HEK293 (cell line): Measurements from ENCODE around the gene KLF16.

ENCODE experiments used
- BCL11A ChIP-seq: fragments of 450-650 bp; formaldehyde crosslinking; IDR thresholded peaks from 2 replicates; pipeline ENCODE4 v1.5.1; 2016; ENCODE audit warnings: low read depth, missing biosample characterization, missing genetic modification characterization
- MEIS1 ChIP-seq: sonication (generic); formaldehyde crosslinking; IDR thresholded peaks from 2 replicates; pipeline ENCODE4 v1.8.1; 2022; ENCODE audit warnings: missing genetic modification reagents, mild to moderate bottlenecking, borderline replicate concordance
- ZBTB1 ChIP-seq: fragments of 450-650 bp; formaldehyde crosslinking; IDR thresholded peaks from 2 replicates; pipeline ENCODE4 v1.5.1; 2016; ENCODE audit warnings: missing biosample characterization, missing genetic modification characterization
- ZFP69B ChIP-seq: fragments of 450-650 bp; formaldehyde crosslinking; IDR thresholded peaks from 2 replicates; pipeline ENCODE4 v1.5.1; 2016; ENCODE audit warnings: missing biosample characterization, missing genetic modification characterization
- ZNF211 ChIP-seq: fragments of 450-650 bp; formaldehyde crosslinking; IDR thresholded peaks from 2 replicates; pipeline ENCODE4 v1.5.1; 2016; ENCODE audit warnings: low read depth, missing biosample characterization, missing genetic modification characterization
- ZNF221 ChIP-seq: fragments of 450-650 bp; formaldehyde crosslinking; IDR thresholded peaks from 2 replicates; pipeline ENCODE4 v1.5.1; 2017; ENCODE audit warnings: missing biosample characterization, missing genetic modification characterization, borderline replicate concordance
- ZNF302 ChIP-seq: fragments of 450-650 bp; formaldehyde crosslinking; IDR thresholded peaks from 2 replicates; pipeline ENCODE4 v1.5.1; 2016; ENCODE audit warnings: missing biosample characterization, missing genetic modification characterization, low read depth
- ZNF311 ChIP-seq: fragments of 450-650 bp; formaldehyde crosslinking; IDR thresholded peaks from 2 replicates; pipeline ENCODE4 v1.5.1; 2017; ENCODE audit warnings: missing biosample characterization, missing genetic modification characterization, borderline replicate concordance
- ZNF335 ChIP-seq: fragments of 450-650 bp; formaldehyde crosslinking; conservative IDR thresholded peaks from 2 replicates; pipeline ENCODE4 v1.5.1; 2016; ENCODE audit warnings: missing biosample characterization, missing genetic modification characterization
- ZNF341 ChIP-seq: fragments of 450-650 bp; formaldehyde crosslinking; IDR thresholded peaks from 2 replicates; pipeline ENCODE4; 2016; ENCODE audit warnings: low read depth, missing biosample characterization, missing genetic modification characterization
- ZNF366 ChIP-seq: fragments of 450-650 bp; formaldehyde crosslinking; conservative IDR thresholded peaks from 2 replicates; pipeline ENCODE4 v1.5.1; 2016; ENCODE audit warnings: missing biosample characterization, missing genetic modification characterization
- ZNF426 ChIP-seq: fragments of 450-650 bp; formaldehyde crosslinking; IDR thresholded peaks from 2 replicates; pipeline ENCODE4 v1.5.1; 2017; ENCODE audit warnings: missing biosample characterization, missing genetic modification characterization, mild to moderate bottlenecking, inconsistent platforms, moderate library complexity
- ZNF530 ChIP-seq: fragments of 450-650 bp; formaldehyde crosslinking; IDR thresholded peaks from 2 replicates; pipeline ENCODE4 v1.5.1; 2016; ENCODE audit warnings: low read depth, missing biosample characterization, missing genetic modification characterization
- ZNF629 ChIP-seq: fragments of 450-650 bp; formaldehyde crosslinking; IDR thresholded peaks from 2 replicates; pipeline ENCODE4 v1.5.1; 2017; ENCODE audit warnings: missing biosample characterization, missing genetic modification characterization
- ZNF677 ChIP-seq: fragments of 450-650 bp; IDR thresholded peaks from 2 replicates; pipeline ENCODE4 v1.5.0; 2018; ENCODE audit warnings: missing biosample characterization, mild to moderate bottlenecking, missing genetic modification characterization, moderate library complexity
- ZNF747 ChIP-seq: fragments of 450-650 bp; formaldehyde crosslinking; IDR thresholded peaks from 2 replicates; pipeline ENCODE4 v1.5.1; 2016; ENCODE audit warnings: missing biosample characterization, missing genetic modification characterization
- ZNF776 ChIP-seq: fragments of 450-650 bp; formaldehyde crosslinking; IDR thresholded peaks from 2 replicates; pipeline ENCODE4 v1.5.0; 2017; ENCODE audit warnings: missing biosample characterization, missing genetic modification characterization, borderline replicate concordance
- ZNF830 ChIP-seq: fragments of 450-650 bp; IDR thresholded peaks from 2 replicates; pipeline ENCODE4 v1.5.0; 2018; ENCODE audit warnings: missing biosample characterization, missing genetic modification characterization, low read depth, mild to moderate bottlenecking, moderate library complexity
- TF ChIP-seq, protein P1 (sequence below): fragments of 450-650 bp; formaldehyde crosslinking; IDR thresholded peaks from 2 replicates; pipeline ENCODE4 v1.5.1; 2017; ENCODE audit warnings: missing biosample characterization, missing genetic modification characterization
- TF ChIP-seq, protein P2 (sequence below): fragments of 450-650 bp; formaldehyde crosslinking; IDR thresholded peaks from 2 replicates; pipeline ENCODE4 v1.5.1; 2017; ENCODE audit warnings: missing biosample characterization, missing genetic modification characterization
- TF ChIP-seq, protein P3 (sequence below): fragments of 450-650 bp; formaldehyde crosslinking; IDR thresholded peaks from 2 replicates; pipeline ENCODE4 v1.5.1; 2016; ENCODE audit warnings: missing biosample characterization, missing genetic modification characterization, borderline replicate concordance
- TF ChIP-seq, protein P4 (sequence below): fragments of 450-650 bp; formaldehyde crosslinking; IDR thresholded peaks from 2 replicates; pipeline ENCODE4 v1.5.1; 2016; ENCODE audit warnings: missing biosample characterization, missing genetic modification characterization
- TF ChIP-seq, protein P5 (sequence below): fragments of 450-650 bp; formaldehyde crosslinking; IDR thresholded peaks from 2 replicates; pipeline ENCODE4 v1.5.1; 2016; ENCODE audit warnings: missing biosample characterization, missing genetic modification characterization
- TF ChIP-seq, protein P6 (sequence below): sonication (generic); formaldehyde crosslinking; IDR thresholded peaks from 2 replicates; pipeline ENCODE4 v1.8.1; 2022; ENCODE audit warnings: mild to moderate bottlenecking, moderate library complexity, missing genetic modification reagents
- TF ChIP-seq, protein P7 (sequence below): fragments of 450-650 bp; formaldehyde crosslinking; conservative IDR thresholded peaks from 2 replicates; pipeline ENCODE4 v1.5.1; 2016; ENCODE audit warnings: low read depth, missing biosample characterization, missing genetic modification characterization

The KLF16 gene

DNA sequence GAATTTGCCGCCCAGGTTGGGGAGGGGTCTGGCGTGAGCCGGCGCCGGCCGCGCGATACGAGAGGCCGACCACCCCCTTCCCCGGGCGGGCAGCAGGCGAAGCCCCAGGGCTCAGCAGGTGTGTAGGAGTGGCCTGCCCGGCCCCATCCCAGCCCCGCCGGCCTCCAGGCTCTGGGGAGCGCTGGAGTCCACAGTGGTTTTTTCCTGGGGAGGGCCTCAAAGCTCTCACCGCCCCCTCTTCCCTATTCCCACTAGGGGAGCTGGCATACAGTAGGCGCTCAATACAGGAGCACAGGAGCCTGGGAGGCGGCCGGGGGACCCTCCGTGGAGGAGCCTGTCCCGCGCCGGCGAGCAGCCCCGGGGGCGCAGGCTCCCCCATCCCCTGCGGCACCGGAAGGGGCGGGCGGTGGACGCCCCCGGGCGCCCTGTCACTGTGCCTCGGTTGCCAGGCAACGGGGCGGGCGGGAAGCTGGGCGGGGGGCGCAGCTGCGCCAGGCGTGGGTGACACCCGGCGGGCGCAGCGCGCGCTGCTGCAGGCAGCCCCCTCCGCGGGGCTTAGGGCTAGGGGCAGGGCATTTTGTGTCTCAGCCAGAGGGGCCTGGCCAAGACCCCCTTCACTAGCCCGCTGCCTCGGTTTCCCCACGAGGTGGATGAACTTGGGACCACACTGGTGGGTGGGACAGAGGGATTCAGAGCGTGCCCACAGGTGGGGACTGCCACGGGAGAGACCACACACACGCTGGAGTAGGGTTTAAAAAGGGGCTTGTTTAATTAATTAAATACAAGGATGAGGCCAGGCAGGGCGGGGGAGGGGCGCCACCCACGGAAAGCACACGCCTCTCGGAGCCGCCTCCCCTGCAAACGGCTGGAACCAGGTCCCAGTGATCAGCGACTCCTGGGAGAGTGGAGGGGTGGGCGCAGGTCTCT is 11.5 kb downstream of the KLF16 start (continued):
- TF ChIP-seq ZNF530, result no peak
- no peak for TF ChIP-seq ZFP69B (tag by site-specific recombination)
- TF ChIP-seq ZBTB1 (tag by site-specific recombination), result no peak
- TF ChIP-seq, protein P1, sequence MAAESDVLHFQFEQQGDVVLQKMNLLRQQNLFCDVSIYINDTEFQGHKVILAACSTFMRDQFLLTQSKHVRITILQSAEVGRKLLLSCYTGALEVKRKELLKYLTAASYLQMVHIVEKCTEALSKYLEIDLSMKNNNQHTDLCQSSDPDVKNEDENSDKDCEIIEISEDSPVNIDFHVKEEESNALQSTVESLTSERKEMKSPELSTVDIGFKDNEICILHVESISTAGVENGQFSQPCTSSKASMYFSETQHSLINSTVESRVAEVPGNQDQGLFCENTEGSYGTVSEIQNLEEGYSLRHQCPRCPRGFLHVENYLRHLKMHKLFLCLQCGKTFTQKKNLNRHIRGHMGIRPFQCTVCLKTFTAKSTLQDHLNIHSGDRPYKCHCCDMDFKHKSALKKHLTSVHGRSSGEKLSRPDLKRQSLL (tag by site-specific recombination), result no peak
- TF ChIP-seq, protein P2, sequence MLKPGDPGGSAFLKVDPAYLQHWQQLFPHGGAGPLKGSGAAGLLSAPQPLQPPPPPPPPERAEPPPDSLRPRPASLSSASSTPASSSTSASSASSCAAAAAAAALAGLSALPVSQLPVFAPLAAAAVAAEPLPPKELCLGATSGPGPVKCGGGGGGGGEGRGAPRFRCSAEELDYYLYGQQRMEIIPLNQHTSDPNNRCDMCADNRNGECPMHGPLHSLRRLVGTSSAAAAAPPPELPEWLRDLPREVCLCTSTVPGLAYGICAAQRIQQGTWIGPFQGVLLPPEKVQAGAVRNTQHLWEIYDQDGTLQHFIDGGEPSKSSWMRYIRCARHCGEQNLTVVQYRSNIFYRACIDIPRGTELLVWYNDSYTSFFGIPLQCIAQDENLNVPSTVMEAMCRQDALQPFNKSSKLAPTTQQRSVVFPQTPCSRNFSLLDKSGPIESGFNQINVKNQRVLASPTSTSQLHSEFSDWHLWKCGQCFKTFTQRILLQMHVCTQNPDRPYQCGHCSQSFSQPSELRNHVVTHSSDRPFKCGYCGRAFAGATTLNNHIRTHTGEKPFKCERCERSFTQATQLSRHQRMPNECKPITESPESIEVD, result no peak
- TF ChIP-seq, protein P3, sequence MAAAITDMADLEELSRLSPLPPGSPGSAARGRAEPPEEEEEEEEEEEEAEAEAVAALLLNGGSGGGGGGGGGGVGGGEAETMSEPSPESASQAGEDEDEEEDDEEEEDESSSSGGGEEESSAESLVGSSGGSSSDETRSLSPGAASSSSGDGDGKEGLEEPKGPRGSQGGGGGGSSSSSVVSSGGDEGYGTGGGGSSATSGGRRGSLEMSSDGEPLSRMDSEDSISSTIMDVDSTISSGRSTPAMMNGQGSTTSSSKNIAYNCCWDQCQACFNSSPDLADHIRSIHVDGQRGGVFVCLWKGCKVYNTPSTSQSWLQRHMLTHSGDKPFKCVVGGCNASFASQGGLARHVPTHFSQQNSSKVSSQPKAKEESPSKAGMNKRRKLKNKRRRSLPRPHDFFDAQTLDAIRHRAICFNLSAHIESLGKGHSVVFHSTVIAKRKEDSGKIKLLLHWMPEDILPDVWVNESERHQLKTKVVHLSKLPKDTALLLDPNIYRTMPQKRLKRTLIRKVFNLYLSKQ (tag by site-specific recombination), result no peak
- no peak for TF ChIP-seq ZNF311 (tag by site-specific recombination)
- TF ChIP-seq, protein P4, sequence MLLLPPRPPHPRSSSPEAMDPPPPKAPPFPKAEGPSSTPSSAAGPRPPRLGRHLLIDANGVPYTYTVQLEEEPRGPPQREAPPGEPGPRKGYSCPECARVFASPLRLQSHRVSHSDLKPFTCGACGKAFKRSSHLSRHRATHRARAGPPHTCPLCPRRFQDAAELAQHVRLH (tag by site-specific recombination), result no peak
- no peak for TF ChIP-seq ZNF677 (tag by site-specific recombination)
- no peak for TF ChIP-seq ZNF830 (tag by site-specific recombination)
- no peak for TF ChIP-seq MEIS1
- TF ChIP-seq ZNF221 (tag by site-specific recombination), result no peak
- TF ChIP-seq ZNF341 (tag by site-specific recombination), result no peak
- no peak for TF ChIP-seq ZNF366
- no peak for TF ChIP-seq ZNF211 (tag by site-specific recombination)
- TF ChIP-seq ZNF776 (tag by site-specific recombination), result no peak
- no peak for TF ChIP-seq ZNF335 (tag by site-specific recombination)
- TF ChIP-seq, protein P5, sequence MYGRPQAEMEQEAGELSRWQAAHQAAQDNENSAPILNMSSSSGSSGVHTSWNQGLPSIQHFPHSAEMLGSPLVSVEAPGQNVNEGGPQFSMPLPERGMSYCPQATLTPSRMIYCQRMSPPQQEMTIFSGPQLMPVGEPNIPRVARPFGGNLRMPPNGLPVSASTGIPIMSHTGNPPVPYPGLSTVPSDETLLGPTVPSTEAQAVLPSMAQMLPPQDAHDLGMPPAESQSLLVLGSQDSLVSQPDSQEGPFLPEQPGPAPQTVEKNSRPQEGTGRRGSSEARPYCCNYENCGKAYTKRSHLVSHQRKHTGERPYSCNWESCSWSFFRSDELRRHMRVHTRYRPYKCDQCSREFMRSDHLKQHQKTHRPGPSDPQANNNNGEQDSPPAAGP (tag by site-specific recombination), result no peak
- no peak for TF ChIP-seq ZNF629 (tag by site-specific recombination)
- TF ChIP-seq, protein P6, sequence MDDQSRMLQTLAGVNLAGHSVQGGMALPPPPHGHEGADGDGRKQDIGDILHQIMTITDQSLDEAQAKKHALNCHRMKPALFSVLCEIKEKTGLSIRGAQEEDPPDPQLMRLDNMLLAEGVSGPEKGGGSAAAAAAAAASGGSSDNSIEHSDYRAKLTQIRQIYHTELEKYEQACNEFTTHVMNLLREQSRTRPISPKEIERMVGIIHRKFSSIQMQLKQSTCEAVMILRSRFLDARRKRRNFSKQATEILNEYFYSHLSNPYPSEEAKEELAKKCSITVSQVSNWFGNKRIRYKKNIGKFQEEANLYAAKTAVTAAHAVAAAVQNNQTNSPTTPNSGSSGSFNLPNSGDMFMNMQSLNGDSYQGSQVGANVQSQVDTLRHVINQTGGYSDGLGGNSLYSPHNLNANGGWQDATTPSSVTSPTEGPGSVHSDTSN (CRISPR knock-in tag), result no peak
- TF ChIP-seq ZNF747 (tag by site-specific recombination), result no peak
- TF ChIP-seq ZNF302 (tag by site-specific recombination), result no peak
- no peak for TF ChIP-seq BCL11A (tag by site-specific recombination)
- no peak for TF ChIP-seq ZNF426
- TF ChIP-seq, protein P7, sequence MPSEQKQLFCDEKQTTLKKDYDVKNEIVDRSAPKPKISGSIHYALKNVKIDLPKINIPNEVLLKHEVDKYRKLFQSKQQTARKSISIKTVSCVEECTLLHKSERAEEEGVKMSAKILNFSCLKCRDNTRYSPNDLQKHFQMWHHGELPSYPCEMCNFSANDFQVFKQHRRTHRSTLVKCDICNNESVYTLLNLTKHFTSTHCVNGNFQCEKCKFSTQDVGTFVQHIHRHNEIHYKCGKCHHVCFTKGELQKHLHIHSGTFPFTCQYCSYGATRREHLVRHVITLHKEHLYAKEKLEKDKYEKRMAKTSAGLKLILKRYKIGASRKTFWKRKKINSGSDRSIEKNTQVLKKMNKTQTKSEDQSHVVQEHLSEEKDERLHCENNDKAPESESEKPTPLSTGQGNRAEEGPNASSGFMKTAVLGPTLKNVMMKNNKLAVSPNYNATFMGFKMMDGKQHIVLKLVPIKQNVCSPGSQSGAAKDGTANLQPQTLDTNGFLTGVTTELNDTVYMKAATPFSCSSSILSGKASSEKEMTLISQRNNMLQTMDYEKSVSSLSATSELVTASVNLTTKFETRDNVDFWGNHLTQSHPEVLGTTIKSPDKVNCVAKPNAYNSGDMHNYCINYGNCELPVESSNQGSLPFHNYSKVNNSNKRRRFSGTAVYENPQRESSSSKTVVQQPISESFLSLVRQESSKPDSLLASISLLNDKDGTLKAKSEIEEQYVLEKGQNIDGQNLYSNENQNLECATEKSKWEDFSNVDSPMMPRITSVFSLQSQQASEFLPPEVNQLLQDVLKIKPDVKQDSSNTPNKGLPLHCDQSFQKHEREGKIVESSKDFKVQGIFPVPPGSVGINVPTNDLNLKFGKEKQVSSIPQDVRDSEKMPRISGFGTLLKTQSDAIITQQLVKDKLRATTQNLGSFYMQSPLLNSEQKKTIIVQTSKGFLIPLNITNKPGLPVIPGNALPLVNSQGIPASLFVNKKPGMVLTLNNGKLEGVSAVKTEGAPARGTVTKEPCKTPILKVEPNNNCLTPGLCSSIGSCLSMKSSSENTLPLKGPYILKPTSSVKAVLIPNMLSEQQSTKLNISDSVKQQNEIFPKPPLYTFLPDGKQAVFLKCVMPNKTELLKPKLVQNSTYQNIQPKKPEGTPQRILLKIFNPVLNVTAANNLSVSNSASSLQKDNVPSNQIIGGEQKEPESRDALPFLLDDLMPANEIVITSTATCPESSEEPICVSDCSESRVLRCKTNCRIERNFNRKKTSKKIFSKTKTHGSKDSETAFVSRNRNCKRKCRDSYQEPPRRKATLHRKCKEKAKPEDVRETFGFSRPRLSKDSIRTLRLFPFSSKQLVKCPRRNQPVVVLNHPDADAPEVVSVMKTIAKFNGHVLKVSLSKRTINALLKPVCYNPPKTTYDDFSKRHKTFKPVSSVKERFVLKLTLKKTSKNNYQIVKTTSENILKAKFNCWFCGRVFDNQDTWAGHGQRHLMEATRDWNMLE, result no peak
